Dendritic cell treated with granulocyte-macrophage colony-stimulating factor and Interleukin-4, amounts not matched to agents 40 ng/mL and 50 ng/mL, for 4 days (primary cell): ENCODE data around the gene CATSPERZ.

Experiments used
- H3K27ac Mint-ChIP-seq: one replicate; pipeline ENCODE4 v1.8.0; 2022; ENCODE audit warnings: mild to moderate bottlenecking, mixed read lengths
- H3K27me3 Mint-ChIP-seq: one replicate; pipeline ENCODE4 v1.8.0; 2022; ENCODE audit warnings: mild to moderate bottlenecking, mixed read lengths
- H3K36me3 Mint-ChIP-seq: one replicate; pipeline ENCODE4 v1.8.0; 2022; ENCODE audit warnings: low read depth, mixed read lengths
- H3K4me1 Mint-ChIP-seq: one replicate; pipeline ENCODE4 v1.8.0; 2022; ENCODE audit warnings: low read depth, mixed read lengths
- H3K4me3 Mint-ChIP-seq: one replicate; pipeline ENCODE4 v1.8.0; 2022; ENCODE audit warnings: mild to moderate bottlenecking, moderate library complexity, mixed read lengths
- H3K9me3 Mint-ChIP-seq: one replicate; pipeline ENCODE4 v1.8.0; 2022; ENCODE audit warnings: mixed read lengths
- intact Hi-C: fragments of 100-400 bp; cut with micrococcal nuclease; formaldehyde crosslinking; loops from one replicate; pipeline ENCODE4 v1.15.0; 2022

Gene CATSPERZ

GRCh38 chr11:64299847-64300648 lies at the start of gene CATSPERZ:
Gene CATSPERZ, plus strand, starts transcription at chr11:64300358. Its CDS starts 53 bp downstream, at chr11:64300411.
- Mint-ChIP-seq H3K27me3 (peaks cover 70% of the 10 kb centered on the region), H3K36me3 (peaks cover 6% of the 10 kb centered on the region), H3K9me3 (no peaks in the 10 kb centered on the region), H3K4me1 (peaks cover 64% of the 10 kb centered on the region), H3K27ac (peak within 1 kb of the TSS; percentile 44), H3K4me3 (peak within 1 kb of the TSS; percentile 57)
- intact Hi-C loops = loop anchor here (5.0 kb wide), 1 partner anchor 48 kb away; the partner anchor contains the start of gene PLCB3

- peaks cover 9% of the 10 kb centered on the region for H3K27me3 Mint-ChIP-seq
- H3K27ac Mint-ChIP-seq = peak overlapping the region; percentile 88
- intact Hi-C loops = loop anchor here (5.0 kb wide), 1 partner anchor 52 kb away; the partner anchor contains the start of gene CATSPERZ
- H3K4me1 Mint-ChIP-seq = peaks cover 71% of the 10 kb centered on the region
- H3K36me3 Mint-ChIP-seq = peaks cover 48% of the 10 kb centered on the region
- H3K9me3 Mint-ChIP-seq = no peaks in the 10 kb centered on the region
- H3K4me3 Mint-ChIP-seq = peak overlapping the region; percentile 73
Observed at GRCh38 chr11:64250415-64251015, 49.6 kb upstream of the CATSPERZ start.

GRCh38 chr11:64251016-64251752 lies 49.0 kb upstream of the CATSPERZ start, which contains the start of gene PLCB3:
Gene PLCB3, plus strand, starts transcription at chr11:64251530. Its CDS starts 120 bp downstream, at chr11:64251650.
- Mint-ChIP-seq H3K36me3 (peaks cover 48% of the 10 kb centered on the region), H3K9me3 (no peaks in the 10 kb centered on the region), H3K4me3 (peak within 1 kb of the TSS; percentile 99), H3K27ac (peak within 1 kb of the TSS; percentile 88), H3K4me1 (peaks cover 64% of the 10 kb centered on the region), H3K27me3 (peaks cover 9% of the 10 kb centered on the region)
- intact Hi-C loops = loop anchor here (5.0 kb wide), 1 partner anchor 51 kb away; the partner anchor contains the start of gene CATSPERZ

GRCh38 chr11:64251753-64252002 lies 48.5 kb upstream of the CATSPERZ start:
- peaks cover 64% of the 10 kb centered on the region for H3K4me1 Mint-ChIP-seq
- H3K27ac Mint-ChIP-seq = peak overlapping the region; percentile 88
- intact Hi-C loops = loop anchor here (2.0 to 5.0 kb wide), 2 partner anchors 17 to 51 kb away; partner anchors contain the start of gene CATSPERZ

GRCh38 chr11:64252003-64252872 lies 47.9 kb upstream of the CATSPERZ start:
- peak overlapping the region; percentile 88 for H3K27ac Mint-ChIP-seq
- H3K4me1 Mint-ChIP-seq = peaks cover 59% of the 10 kb centered on the region
- peaks cover 52% of the 10 kb centered on the region for H3K36me3 Mint-ChIP-seq
- H3K9me3 Mint-ChIP-seq = no peaks in the 10 kb centered on the region
- intact Hi-C loops = loop anchor here (2.0 to 5.0 kb wide), 2 partner anchors 17 to 50 kb away; partner anchors contain the start of gene CATSPERZ
- peaks cover 9% of the 10 kb centered on the region for H3K27me3 Mint-ChIP-seq
- peak overlapping the region; percentile 99 for H3K4me3 Mint-ChIP-seq

More at GRCh38 chr11:64251753-64252002, 48.5 kb upstream of the CATSPERZ start:
- Mint-ChIP-seq H3K27me3 (peaks cover 9% of the 10 kb centered on the region), H3K4me3 (peak overlapping the region; percentile 99), H3K9me3 (no peaks in the 10 kb centered on the region), H3K36me3 (peaks cover 51% of the 10 kb centered on the region)

- intact Hi-C loops = loop anchor here (2.0 to 5.0 kb wide), 2 partner anchors 16 to 49 kb away; partner anchors contain the start of gene CATSPERZ
- peaks cover 9% of the 10 kb centered on the region for H3K27me3 Mint-ChIP-seq
- H3K9me3 Mint-ChIP-seq = no peaks in the 10 kb centered on the region
- H3K4me1 Mint-ChIP-seq = peaks cover 51% of the 10 kb centered on the region
- H3K36me3 Mint-ChIP-seq = peaks cover 59% of the 10 kb centered on the region
- peak overlapping the region; percentile 88 for H3K27ac Mint-ChIP-seq
- peak overlapping the region; percentile 99 for H3K4me3 Mint-ChIP-seq
Observed at GRCh38 chr11:64253043-64253442, 47.1 kb upstream of the CATSPERZ start.

GRCh38 chr11:64253481-64253880 lies 46.7 kb upstream of the CATSPERZ start:
- intact Hi-C loops = loop anchor here (2.0 to 5.0 kb wide), 2 partner anchors 15 to 49 kb away; partner anchors contain the start of gene CATSPERZ
- H3K27ac Mint-ChIP-seq = peak overlapping the region; percentile 31
- H3K4me3 Mint-ChIP-seq = peak overlapping the region; percentile 99
- no peaks in the 10 kb centered on the region for H3K9me3 Mint-ChIP-seq
- H3K4me1 Mint-ChIP-seq = peaks cover 47% of the 10 kb centered on the region
- peaks cover 63% of the 10 kb centered on the region for H3K36me3 Mint-ChIP-seq
- peaks cover 9% of the 10 kb centered on the region for H3K27me3 Mint-ChIP-seq

- Mint-ChIP-seq H3K36me3 (peaks cover 72% of the 10 kb centered on the region), H3K9me3 (no peaks in the 10 kb centered on the region), H3K4me1 (peaks cover 42% of the 10 kb centered on the region), H3K4me3 (no peak overlapping the region), H3K27me3 (peaks cover 9% of the 10 kb centered on the region), H3K27ac (peak overlapping the region; percentile 31)
- intact Hi-C loops = loop anchor here (5.0 kb wide), 1 partner anchor 48 kb away; the partner anchor contains the start of gene CATSPERZ
Observed at GRCh38 chr11:64254326-64254725, 45.8 kb upstream of the CATSPERZ start.

- H3K27me3 Mint-ChIP-seq = peaks cover 4% of the 10 kb centered on the region
- peaks cover 83% of the 10 kb centered on the region for H3K36me3 Mint-ChIP-seq
- H3K4me3 Mint-ChIP-seq = no peak overlapping the region
- peaks cover 47% of the 10 kb centered on the region for H3K4me1 Mint-ChIP-seq
- intact Hi-C loops = no loop called here
- H3K27ac Mint-ChIP-seq = no peak overlapping the region
- no peaks in the 10 kb centered on the region for H3K9me3 Mint-ChIP-seq
Observed at GRCh38 chr11:64255135-64256128, 44.7 kb upstream of the CATSPERZ start.

GRCh38 chr11:64256300-64256699 lies 43.9 kb upstream of the CATSPERZ start:
- H3K27me3 Mint-ChIP-seq = no peaks in the 10 kb centered on the region
- H3K9me3 Mint-ChIP-seq = no peaks in the 10 kb centered on the region
- H3K27ac Mint-ChIP-seq = no peak overlapping the region
- intact Hi-C loops = no loop called here
- H3K4me1 Mint-ChIP-seq = peaks cover 38% of the 10 kb centered on the region
- no peak overlapping the region for H3K4me3 Mint-ChIP-seq
- peaks cover 91% of the 10 kb centered on the region for H3K36me3 Mint-ChIP-seq

- H3K4me1 Mint-ChIP-seq = peaks cover 22% of the 10 kb centered on the region
- intact Hi-C loops = no loop called here
- H3K36me3 Mint-ChIP-seq = peaks cover 100% of the 10 kb centered on the region
- H3K9me3 Mint-ChIP-seq = no peaks in the 10 kb centered on the region
- H3K27me3 Mint-ChIP-seq = no peaks in the 10 kb centered on the region
- H3K27ac Mint-ChIP-seq = no peak overlapping the region
- H3K4me3 Mint-ChIP-seq = no peak overlapping the region
Observed at GRCh38 chr11:64258356-64258755, 41.8 kb upstream of the CATSPERZ start.

GRCh38 chr11:64258946-64259532 lies 41.1 kb upstream of the CATSPERZ start:
- Mint-ChIP-seq H3K27me3 (no peaks in the 10 kb centered on the region), H3K4me3 (no peak overlapping the region), H3K9me3 (no peaks in the 10 kb centered on the region), H3K27ac (no peak overlapping the region), H3K36me3 (peaks cover 100% of the 10 kb centered on the region), H3K4me1 (peaks cover 15% of the 10 kb centered on the region)
- intact Hi-C loops = no loop called here
